Activated CD4-positive, alpha-beta T cell treated with anti-CD3 and anti-CD28 coated beads, Interleukin-2, amount 50 U/mL, for 24 hours (primary cell): ENCODE data around the gene WSB1.

Experiments used
- DNase-seq, 2 donors: peaks; one replicate each; pipeline ENCODE4 v3.0.0-alpha.2; 2020; ENCODE audit warnings: low read depth in 1 of 2, low spot score in 1 of 2

WSB1 gene

GRCh38 chr17:27354491-27355081 lies 60.7 kb downstream of the WSB1 start:
- DNase-seq, result no peak

GRCh38 chr17:27355419-27355818 lies 61.5 kb downstream of the WSB1 start:
- DNase-seq, result no peak

GRCh38 chr17:27356091-27356705 lies 62.3 kb downstream of the WSB1 start:
- no peak for DNase-seq

GRCh38 chr17:27357236-27357635 lies 63.3 kb downstream of the WSB1 start:
- DNase-seq, result no peak

- DNase-seq, result no peak
Measured at GRCh38 chr17:27360507-27360906, 66.6 kb downstream of the WSB1 start.

GRCh38 chr17:27361695-27362094 lies 67.8 kb downstream of the WSB1 start:
- DNase-seq, result no peak

GRCh38 chr17:27362503-27362902 lies 68.6 kb downstream of the WSB1 start:
- no peak for DNase-seq

- no peak for DNase-seq
Measured at GRCh38 chr17:27362909-27363308, 69.0 kb downstream of the WSB1 start.

- no peak for DNase-seq
Measured at GRCh38 chr17:27363326-27363725, 69.4 kb downstream of the WSB1 start.
